SK-N-SH treated with all-trans-retinoic acid at 6 μM for 48 hours (cell line): Measurements from ENCODE around the gene TP53AIP1.

Experiments
- ATAC-seq: fragments of 200-7000 bp; cut with Tn5 transposase; 3 replicates; pipeline ENCODE4 v1.9.1; 2020; ENCODE audit warnings: mild to moderate bottlenecking, moderate library complexity
- ARNTL ChIP-seq: fragments of 450-650 bp; formaldehyde crosslinking; IDR thresholded peaks from 2 replicates; pipeline ENCODE4 v1.5.0; 2020; ENCODE audit warnings: low read depth, mild to moderate bottlenecking, moderate library complexity, borderline replicate concordance
- BACH2 ChIP-seq: fragments of 250-450 bp; sonication (Bioruptor Pico); IDR thresholded peaks from 2 replicates; pipeline ENCODE4 v1.9.0; 2021; ENCODE audit warnings: mild to moderate bottlenecking, borderline replicate concordance
- CSDC2 ChIP-seq: fragments of 250-450 bp; sonication (Bioruptor Pico); IDR thresholded peaks from 2 replicates; pipeline ENCODE4 v1.5.0; 2020; ENCODE audit warnings: mild to moderate bottlenecking, moderate library complexity
- ESRRG ChIP-seq: fragments of 250-450 bp; sonication (Bioruptor Pico); IDR thresholded peaks from 2 replicates; pipeline ENCODE4 v1.6.1; 2021; ENCODE audit warnings: mild to moderate bottlenecking
- GLIS3 ChIP-seq: fragments of 250-450 bp; sonication (Bioruptor Pico); IDR thresholded peaks from 2 replicates; pipeline ENCODE4 v1.5.0; 2020; ENCODE audit warnings: mild to moderate bottlenecking, moderate library complexity
- ISL1 ChIP-seq: fragments of 250-450 bp; sonication (Bioruptor Pico); IDR thresholded peaks from 2 replicates; pipeline ENCODE4 v2.1.2; 2022; ENCODE audit warnings: mild to moderate bottlenecking, moderate library complexity
- OSR1 ChIP-seq: fragments of 250-450 bp; sonication (Bioruptor Pico); IDR thresholded peaks from 2 replicates; pipeline ENCODE4 v1.8.0; 2022; ENCODE audit warnings: moderate library complexity, mild to moderate bottlenecking, inconsistent platforms
- PPARA ChIP-seq: fragments of 250-450 bp; sonication (Bioruptor Pico); IDR thresholded peaks from 2 replicates; pipeline ENCODE4 v1.5.0; 2020; ENCODE audit warnings: mild to moderate bottlenecking, borderline replicate concordance
- RARB ChIP-seq: fragments of 250-450 bp; sonication (Bioruptor Pico); IDR thresholded peaks from 2 replicates; pipeline ENCODE4 v1.8.0; 2021; ENCODE audit warnings: mild to moderate bottlenecking, moderate library complexity
- SNAI2 ChIP-seq: fragments of 250-450 bp; sonication (Bioruptor Pico); IDR thresholded peaks from 2 replicates; pipeline ENCODE4 v1.5.0; 2020; ENCODE audit warnings: mild to moderate bottlenecking, moderate library complexity
- TCF4 ChIP-seq: fragments of 250-450 bp; sonication (Bioruptor Pico); IDR thresholded peaks from 2 replicates; pipeline ENCODE4 v1.8.0; 2021; ENCODE audit warnings: mild to moderate bottlenecking, moderate library complexity, borderline replicate concordance
- TOX ChIP-seq: fragments of 250-450 bp; sonication (Bioruptor Pico); IDR thresholded peaks from 2 replicates; pipeline ENCODE4 v1.8.0; 2021; ENCODE audit warnings: mild to moderate bottlenecking, moderate library complexity, borderline replicate concordance
- ZC3H10 ChIP-seq: fragments of 250-450 bp; sonication (Bioruptor Pico); IDR thresholded peaks from 2 replicates; pipeline ENCODE4 v1.5.1; 2021; ENCODE audit warnings: mild to moderate bottlenecking, moderate library complexity
- ZFP3 ChIP-seq: fragments of 250-450 bp; sonication (Bioruptor Pico); IDR thresholded peaks from 2 replicates; pipeline ENCODE4 v1.5.0; 2020; ENCODE audit warnings: mild to moderate bottlenecking, moderate library complexity
- ZFP30 ChIP-seq: fragments of 450-650 bp; formaldehyde crosslinking; IDR thresholded peaks from 2 replicates; pipeline ENCODE4 v1.5.0; 2022; ENCODE audit warnings: mild to moderate bottlenecking, moderate library complexity
- ZNF565 ChIP-seq: fragments of 450-650 bp; formaldehyde crosslinking; conservative IDR thresholded peaks from 2 replicates; pipeline ENCODE4 v1.5.0; 2020; ENCODE audit warnings: low read depth, mild to moderate bottlenecking, moderate library complexity
- ZNF70 ChIP-seq: fragments of 450-650 bp; formaldehyde crosslinking; IDR thresholded peaks from 2 replicates; pipeline ENCODE4 v1.5.0; 2020; ENCODE audit warnings: mild to moderate bottlenecking, moderate library complexity
- ZNF8 ChIP-seq: fragments of 450-650 bp; formaldehyde crosslinking; IDR thresholded peaks from 2 replicates; pipeline ENCODE4 v1.5.0; 2020; ENCODE audit warnings: mild to moderate bottlenecking, moderate library complexity
- TF ChIP-seq, protein P1 (sequence below): fragments of 250-450 bp; sonication (Bioruptor Pico); IDR thresholded peaks from 2 replicates; pipeline ENCODE4 v1.8.0; 2020; ENCODE audit warnings: mild to moderate bottlenecking, moderate library complexity, borderline replicate concordance
- TF ChIP-seq, protein P2 (sequence below): fragments of 250-450 bp; sonication (Bioruptor Pico); IDR thresholded peaks from 2 replicates; pipeline ENCODE4 v1.5.1; 2020; ENCODE audit warnings: low read depth, mild to moderate bottlenecking, moderate library complexity
- TF ChIP-seq, protein P3 (sequence below): fragments of 250-450 bp; sonication (Bioruptor Pico); IDR thresholded peaks from 2 replicates; pipeline ENCODE4 v1.5.1; 2021; ENCODE audit warnings: mild to moderate bottlenecking, moderate library complexity
- TF ChIP-seq, protein P4 (sequence below): fragments of 250-450 bp; sonication (Bioruptor Pico); IDR thresholded peaks from 2 replicates; pipeline ENCODE4 v1.5.0; 2020; ENCODE audit warnings: mild to moderate bottlenecking, moderate library complexity

The TP53AIP1 gene

DNA sequence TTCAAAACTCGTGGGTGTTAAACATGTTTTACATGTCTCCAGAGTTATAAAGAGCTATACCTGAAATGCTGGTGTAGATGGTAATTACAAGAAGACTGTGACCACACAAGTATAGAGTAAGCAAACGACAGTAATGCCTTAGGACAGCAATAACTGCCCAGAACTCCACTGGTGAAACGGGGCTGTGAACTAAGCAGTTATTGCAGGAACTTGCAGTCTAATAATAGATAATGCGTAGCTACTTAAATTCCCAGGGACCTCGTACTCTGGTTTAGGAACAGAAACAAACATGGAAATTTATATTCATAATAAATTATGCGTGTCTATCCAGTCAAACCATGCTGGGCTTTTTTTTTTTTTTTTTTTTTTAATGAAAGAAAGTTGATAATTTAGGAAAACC, 24.9 kb upstream of the TP53AIP1 start:
- TF ChIP-seq ZC3H10 (CRISPR knock-in tag): no peak
- TF ChIP-seq ARNTL (CRISPR knock-in tag): no peak
- no peak for TF ChIP-seq BACH2 (CRISPR knock-in tag)
- TF ChIP-seq ZNF70: no peak
- no peak for TF ChIP-seq ZNF8 (CRISPR knock-in tag)
- no peak for TF ChIP-seq PPARA
- TF ChIP-seq TCF4 (CRISPR knock-in tag): no peak
- TF ChIP-seq ESRRG: no peak
- TF ChIP-seq SNAI2 (CRISPR knock-in tag): no peak
- TF ChIP-seq, protein P1, sequence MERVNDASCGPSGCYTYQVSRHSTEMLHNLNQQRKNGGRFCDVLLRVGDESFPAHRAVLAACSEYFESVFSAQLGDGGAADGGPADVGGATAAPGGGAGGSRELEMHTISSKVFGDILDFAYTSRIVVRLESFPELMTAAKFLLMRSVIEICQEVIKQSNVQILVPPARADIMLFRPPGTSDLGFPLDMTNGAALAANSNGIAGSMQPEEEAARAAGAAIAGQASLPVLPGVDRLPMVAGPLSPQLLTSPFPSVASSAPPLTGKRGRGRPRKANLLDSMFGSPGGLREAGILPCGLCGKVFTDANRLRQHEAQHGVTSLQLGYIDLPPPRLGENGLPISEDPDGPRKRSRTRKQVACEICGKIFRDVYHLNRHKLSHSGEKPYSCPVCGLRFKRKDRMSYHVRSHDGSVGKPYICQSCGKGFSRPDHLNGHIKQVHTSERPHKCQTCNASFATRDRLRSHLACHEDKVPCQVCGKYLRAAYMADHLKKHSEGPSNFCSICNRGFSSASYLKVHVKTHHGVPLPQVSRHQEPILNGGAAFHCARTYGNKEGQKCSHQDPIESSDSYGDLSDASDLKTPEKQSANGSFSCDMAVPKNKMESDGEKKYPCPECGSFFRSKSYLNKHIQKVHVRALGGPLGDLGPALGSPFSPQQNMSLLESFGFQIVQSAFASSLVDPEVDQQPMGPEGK (CRISPR knock-in tag): no peak
- TF ChIP-seq ISL1 (CRISPR knock-in tag): no peak
- TF ChIP-seq OSR1 (CRISPR knock-in tag): no peak
- TF ChIP-seq CSDC2: no peak
- TF ChIP-seq ZNF565: no peak
- no peak for TF ChIP-seq GLIS3 (CRISPR knock-in tag)
- TF ChIP-seq, protein P2, sequence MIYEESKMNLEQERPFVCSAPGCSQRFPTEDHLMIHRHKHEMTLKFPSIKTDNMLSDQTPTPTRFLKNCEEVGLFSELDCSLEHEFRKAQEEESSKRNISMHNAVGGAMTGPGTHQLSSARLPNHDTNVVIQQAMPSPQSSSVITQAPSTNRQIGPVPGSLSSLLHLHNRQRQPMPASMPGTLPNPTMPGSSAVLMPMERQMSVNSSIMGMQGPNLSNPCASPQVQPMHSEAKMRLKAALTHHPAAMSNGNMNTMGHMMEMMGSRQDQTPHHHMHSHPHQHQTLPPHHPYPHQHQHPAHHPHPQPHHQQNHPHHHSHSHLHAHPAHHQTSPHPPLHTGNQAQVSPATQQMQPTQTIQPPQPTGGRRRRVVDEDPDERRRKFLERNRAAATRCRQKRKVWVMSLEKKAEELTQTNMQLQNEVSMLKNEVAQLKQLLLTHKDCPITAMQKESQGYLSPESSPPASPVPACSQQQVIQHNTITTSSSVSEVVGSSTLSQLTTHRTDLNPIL (CRISPR knock-in tag): no peak
- ATAC-seq: no peak

DNA sequence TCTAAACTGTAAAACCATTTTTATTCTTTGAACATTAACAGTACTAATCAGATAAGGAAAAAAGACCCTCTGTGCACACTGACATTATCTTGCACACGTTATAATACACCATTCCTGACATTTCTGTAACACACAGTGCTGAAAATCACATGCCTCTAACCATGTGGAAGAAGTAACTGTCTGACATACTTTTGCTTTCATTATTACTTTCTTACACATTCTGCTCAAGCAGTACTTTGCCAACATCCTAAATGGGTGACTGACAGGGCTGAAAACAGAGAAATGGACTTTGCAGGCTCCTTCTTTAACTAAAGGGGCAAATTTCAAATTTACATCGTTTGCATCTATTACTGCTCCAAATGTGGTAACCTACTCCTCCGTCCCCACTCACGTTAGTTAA, 22.8 kb upstream of the TP53AIP1 start:
- no peak for ATAC-seq
- no peak for TF ChIP-seq BACH2 (CRISPR knock-in tag)
- no peak for TF ChIP-seq ZNF565
- TF ChIP-seq, protein P3, sequence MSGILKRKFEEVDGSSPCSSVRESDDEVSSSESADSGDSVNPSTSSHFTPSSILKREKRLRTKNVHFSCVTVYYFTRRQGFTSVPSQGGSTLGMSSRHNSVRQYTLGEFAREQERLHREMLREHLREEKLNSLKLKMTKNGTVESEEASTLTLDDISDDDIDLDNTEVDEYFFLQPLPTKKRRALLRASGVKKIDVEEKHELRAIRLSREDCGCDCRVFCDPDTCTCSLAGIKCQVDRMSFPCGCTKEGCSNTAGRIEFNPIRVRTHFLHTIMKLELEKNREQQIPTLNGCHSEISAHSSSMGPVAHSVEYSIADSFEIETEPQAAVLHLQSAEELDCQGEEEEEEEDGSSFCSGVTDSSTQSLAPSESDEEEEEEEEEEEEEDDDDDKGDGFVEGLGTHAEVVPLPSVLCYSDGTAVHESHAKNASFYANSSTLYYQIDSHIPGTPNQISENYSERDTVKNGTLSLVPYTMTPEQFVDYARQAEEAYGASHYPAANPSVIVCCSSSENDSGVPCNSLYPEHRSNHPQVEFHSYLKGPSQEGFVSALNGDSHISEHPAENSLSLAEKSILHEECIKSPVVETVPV (CRISPR knock-in tag): no peak
- TF ChIP-seq ARNTL (CRISPR knock-in tag): no peak
- no peak for TF ChIP-seq ESRRG
- TF ChIP-seq PPARA: no peak
- TF ChIP-seq TOX: no peak
- TF ChIP-seq TCF4 (CRISPR knock-in tag): no peak
- TF ChIP-seq, protein P4, sequence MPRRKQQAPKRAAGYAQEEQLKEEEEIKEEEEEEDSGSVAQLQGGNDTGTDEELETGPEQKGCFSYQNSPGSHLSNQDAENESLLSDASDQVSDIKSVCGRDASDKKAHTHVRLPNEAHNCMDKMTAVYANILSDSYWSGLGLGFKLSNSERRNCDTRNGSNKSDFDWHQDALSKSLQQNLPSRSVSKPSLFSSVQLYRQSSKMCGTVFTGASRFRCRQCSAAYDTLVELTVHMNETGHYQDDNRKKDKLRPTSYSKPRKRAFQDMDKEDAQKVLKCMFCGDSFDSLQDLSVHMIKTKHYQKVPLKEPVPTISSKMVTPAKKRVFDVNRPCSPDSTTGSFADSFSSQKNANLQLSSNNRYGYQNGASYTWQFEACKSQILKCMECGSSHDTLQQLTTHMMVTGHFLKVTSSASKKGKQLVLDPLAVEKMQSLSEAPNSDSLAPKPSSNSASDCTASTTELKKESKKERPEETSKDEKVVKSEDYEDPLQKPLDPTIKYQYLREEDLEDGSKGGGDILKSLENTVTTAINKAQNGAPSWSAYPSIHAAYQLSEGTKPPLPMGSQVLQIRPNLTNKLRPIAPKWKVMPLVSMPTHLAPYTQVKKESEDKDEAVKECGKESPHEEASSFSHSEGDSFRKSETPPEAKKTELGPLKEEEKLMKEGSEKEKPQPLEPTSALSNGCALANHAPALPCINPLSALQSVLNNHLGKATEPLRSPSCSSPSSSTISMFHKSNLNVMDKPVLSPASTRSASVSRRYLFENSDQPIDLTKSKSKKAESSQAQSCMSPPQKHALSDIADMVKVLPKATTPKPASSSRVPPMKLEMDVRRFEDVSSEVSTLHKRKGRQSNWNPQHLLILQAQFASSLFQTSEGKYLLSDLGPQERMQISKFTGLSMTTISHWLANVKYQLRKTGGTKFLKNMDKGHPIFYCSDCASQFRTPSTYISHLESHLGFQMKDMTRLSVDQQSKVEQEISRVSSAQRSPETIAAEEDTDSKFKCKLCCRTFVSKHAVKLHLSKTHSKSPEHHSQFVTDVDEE (CRISPR knock-in tag): no peak
- no peak for TF ChIP-seq GLIS3 (CRISPR knock-in tag)
- TF ChIP-seq ZC3H10 (CRISPR knock-in tag): no peak
- no peak for TF ChIP-seq SNAI2 (CRISPR knock-in tag)
- no peak for TF ChIP-seq ZNF8 (CRISPR knock-in tag)
- TF ChIP-seq ZFP3: no peak

DNA sequence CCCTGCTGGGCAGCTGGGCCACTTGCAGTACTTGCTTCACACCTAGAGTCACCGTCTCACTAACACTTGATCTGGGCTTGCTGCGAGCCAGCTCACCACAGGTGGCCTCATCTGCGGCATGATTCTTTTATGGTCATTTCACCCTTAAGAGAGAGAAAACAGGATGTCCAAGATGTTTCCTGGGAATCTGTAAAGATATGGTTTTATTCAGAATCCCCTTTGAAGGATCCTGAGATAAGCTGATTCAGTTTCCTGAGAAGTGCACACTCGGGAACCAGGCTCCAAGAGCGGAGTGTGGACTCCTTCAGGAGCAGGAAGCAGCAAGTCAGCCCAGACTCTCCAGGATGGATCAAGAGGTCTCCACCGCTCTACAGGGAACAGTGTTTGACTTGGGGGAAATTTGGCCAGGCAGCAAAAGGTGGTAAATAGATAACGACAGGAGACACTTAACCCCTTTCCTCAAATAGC, 21.8 kb upstream of the TP53AIP1 start:
- no peak for ATAC-seq
- TF ChIP-seq ARNTL (CRISPR knock-in tag): no peak
- TF ChIP-seq, protein P1 (CRISPR knock-in tag): no peak
- TF ChIP-seq TCF4 (CRISPR knock-in tag): no peak
- no peak for TF ChIP-seq PPARA
- TF ChIP-seq SNAI2 (CRISPR knock-in tag): no peak
- TF ChIP-seq OSR1 (CRISPR knock-in tag): no peak
- no peak for TF ChIP-seq ZNF8 (CRISPR knock-in tag)
- TF ChIP-seq TOX: no peak
- TF ChIP-seq BACH2 (CRISPR knock-in tag): no peak
- TF ChIP-seq ZNF565: no peak
- no peak for TF ChIP-seq CSDC2
- TF ChIP-seq ISL1 (CRISPR knock-in tag): no peak
- no peak for TF ChIP-seq ZFP3
- TF ChIP-seq, protein P4 (CRISPR knock-in tag): no peak
- no peak for TF ChIP-seq ZFP30 (CRISPR knock-in tag)
- no peak for TF ChIP-seq ESRRG
- TF ChIP-seq, protein P3 (CRISPR knock-in tag): no peak
- TF ChIP-seq RARB (CRISPR knock-in tag): no peak
